ENCODE results near the gene CT55. TPM values are rescaled to one million over a fixed set of nuclear protein-coding genes. Genes with fewer than 3 reads are reported as not detected.
"Not testable (repeated sequence)": the region's sequence is repeated elsewhere in the genome, so short reads cannot be mapped to it uniquely, and the experiment has no call there.

Gene CT55
- total RNA-seq, 1 donor from 2014 or later, result not detected

GRCh38 chrX:135168486-135168885 lies 2.7 kb downstream of the CT55 start:
- DNase-seq (ENCODE audit: extremely low spot score in 2 of 2), result no peak
- no peak for TF ChIP-seq CTCF (IDR thresholded peaks at IDR 0.05)
- TF ChIP-seq POLR2A (IDR thresholded peaks at IDR 0.05), result no peak
- TF ChIP-seq POLR2AphosphoS5 (IDR thresholded peaks at IDR 0.05; ENCODE audit: insufficient read depth in 1 of 2, low read depth in 1 of 2), result no peak

GRCh38 chrX:135154688-135155087 lies 16.5 kb downstream of the CT55 start:
- H3K27me3 ChIP-seq; H3K4me3 ChIP-seq; H3K9me3 ChIP-seq; DNase-seq (ENCODE audit: extremely low spot score in 2 of 2); intact Hi-C loops (cut with DNase I); H3K27ac ChIP-seq; H3K36me3 ChIP-seq; H3K4me1 ChIP-seq: not testable (repeated sequence)

More at GRCh38 chrX:135168486-135168885, 2.7 kb downstream of the CT55 start:
- no peak overlapping the region for H3K4me3 ChIP-seq
- no peaks in the 10 kb centered on the region for H3K4me1 ChIP-seq
- H3K9me3 ChIP-seq, result no peaks in the 10 kb centered on the region
- no peaks in the 10 kb centered on the region for H3K36me3 ChIP-seq
- intact Hi-C loops (cut with DNase I), result no loop called here
- no peak overlapping the region for H3K27ac ChIP-seq
- no peaks in the 10 kb centered on the region for H3K27me3 ChIP-seq

GRCh38 chrX:135126145-135126544 lies 45.1 kb downstream of the CT55 start:
- DNase-seq (ENCODE audit: extremely low spot score in 2 of 2); H3K9me3 ChIP-seq; H3K27me3 ChIP-seq; H3K4me3 ChIP-seq; intact Hi-C loops (cut with DNase I); H3K4me1 ChIP-seq; H3K36me3 ChIP-seq; H3K27ac ChIP-seq: not testable (repeated sequence)

GRCh38 chrX:135120056-135120576 lies 51.1 kb downstream of the CT55 start, which contains the start of gene ETDB:
Gene ETDB, minus strand, starts transcription at chrX:135120526. Its CDS starts 1,265 bp downstream, at chrX:135119261.
- DNase-seq (ENCODE audit: extremely low spot score in 2 of 2); H3K4me3 ChIP-seq; intact Hi-C loops (cut with DNase I); H3K36me3 ChIP-seq; H3K27ac ChIP-seq; H3K4me1 ChIP-seq; H3K9me3 ChIP-seq; H3K27me3 ChIP-seq: not testable (repeated sequence)

- H3K27me3 ChIP-seq; DNase-seq (ENCODE audit: extremely low spot score in 2 of 2); H3K36me3 ChIP-seq; intact Hi-C loops (cut with DNase I); H3K4me3 ChIP-seq; H3K27ac ChIP-seq; H3K4me1 ChIP-seq; H3K9me3 ChIP-seq: not testable (repeated sequence)
These were observed 55.1 kb downstream of the CT55 start for GRCh38 chrX:135116064-135116463.

- H3K36me3 ChIP-seq, result no peaks in the 10 kb centered on the region
- no peaks in the 10 kb centered on the region for H3K9me3 ChIP-seq
- TF ChIP-seq POLR2A (IDR thresholded peaks at IDR 0.05) (no peak), CTCF (IDR thresholded peaks at IDR 0.05) (no peak), POLR2AphosphoS5 (IDR thresholded peaks at IDR 0.05; ENCODE audit: insufficient read depth in 1 of 2, low read depth in 1 of 2) (no peak)
- no peaks in the 10 kb centered on the region for H3K27me3 ChIP-seq
- intact Hi-C loops (cut with DNase I), result no loop called here
- H3K4me3 ChIP-seq, result no peak overlapping the region
- H3K27ac ChIP-seq, result no peak overlapping the region
- DNase-seq (ENCODE audit: extremely low spot score in 2 of 2), result no peak
- no peaks in the 10 kb centered on the region for H3K4me1 ChIP-seq
These were observed 56.8 kb downstream of the CT55 start for GRCh38 chrX:135114392-135114791.

GRCh38 chrX:135112743-135113142 lies 58.5 kb downstream of the CT55 start:
- DNase-seq (ENCODE audit: extremely low spot score in 2 of 2), result no peak
- no peaks in the 10 kb centered on the region for H3K27me3 ChIP-seq
- TF ChIP-seq POLR2AphosphoS5 (IDR thresholded peaks at IDR 0.05; ENCODE audit: insufficient read depth in 1 of 2, low read depth in 1 of 2) (no peak), POLR2A (IDR thresholded peaks at IDR 0.05) (no peak), CTCF (IDR thresholded peaks at IDR 0.05) (no peak)
- H3K4me3 ChIP-seq, result no peak overlapping the region
- intact Hi-C loops (cut with DNase I), result no loop called here
- H3K4me1 ChIP-seq, result no peaks in the 10 kb centered on the region
- H3K36me3 ChIP-seq, result no peaks in the 10 kb centered on the region
- no peak overlapping the region for H3K27ac ChIP-seq
- no peaks in the 10 kb centered on the region for H3K9me3 ChIP-seq

All from vagina (tissue), 2 donors.